ENCODE measurements around the gene CCL14.
"Not testable (repeated sequence)": the region's sequence is repeated elsewhere in the genome, so short reads cannot be mapped to it uniquely, and the experiment has no call there.

The CCL14 gene

GRCh38 chr17:35942588-35943186 lies 43.8 kb downstream of the CCL14 start:
- no peak overlapping the region for H3K4me3 Mint-ChIP-seq
- H3K4me1 Mint-ChIP-seq (ENCODE audit: low read depth) = peaks cover 9% of the 10 kb centered on the region
- peaks cover 4% of the 10 kb centered on the region for H3K9me3 Mint-ChIP-seq
- no peaks in the 10 kb centered on the region for H3K36me3 Mint-ChIP-seq (ENCODE audit: low read depth)
- no peak overlapping the region for H3K27ac Mint-ChIP-seq
- peaks cover 32% of the 10 kb centered on the region for H3K27me3 Mint-ChIP-seq (ENCODE audit: low read depth)

GRCh38 chr17:35938492-35938891 lies 48.0 kb downstream of the CCL14 start:
- not testable (repeated sequence) for H3K27ac Mint-ChIP-seq; H3K9me3 Mint-ChIP-seq; H3K4me1 Mint-ChIP-seq (ENCODE audit: low read depth); H3K36me3 Mint-ChIP-seq (ENCODE audit: low read depth); H3K4me3 Mint-ChIP-seq
- peaks cover 33% of the 10 kb centered on the region for H3K27me3 Mint-ChIP-seq (ENCODE audit: low read depth)

- no peaks in the 10 kb centered on the region for H3K36me3 Mint-ChIP-seq (ENCODE audit: low read depth)
- peaks cover 4% of the 10 kb centered on the region for H3K9me3 Mint-ChIP-seq
- peaks cover 17% of the 10 kb centered on the region for H3K27me3 Mint-ChIP-seq (ENCODE audit: low read depth)
- no peak overlapping the region for H3K4me3 Mint-ChIP-seq
- peaks cover 5% of the 10 kb centered on the region for H3K4me1 Mint-ChIP-seq (ENCODE audit: low read depth)
- H3K27ac Mint-ChIP-seq = no peak overlapping the region
Observed at GRCh38 chr17:35936063-35936462, 50.5 kb downstream of the CCL14 start.

DNA sequence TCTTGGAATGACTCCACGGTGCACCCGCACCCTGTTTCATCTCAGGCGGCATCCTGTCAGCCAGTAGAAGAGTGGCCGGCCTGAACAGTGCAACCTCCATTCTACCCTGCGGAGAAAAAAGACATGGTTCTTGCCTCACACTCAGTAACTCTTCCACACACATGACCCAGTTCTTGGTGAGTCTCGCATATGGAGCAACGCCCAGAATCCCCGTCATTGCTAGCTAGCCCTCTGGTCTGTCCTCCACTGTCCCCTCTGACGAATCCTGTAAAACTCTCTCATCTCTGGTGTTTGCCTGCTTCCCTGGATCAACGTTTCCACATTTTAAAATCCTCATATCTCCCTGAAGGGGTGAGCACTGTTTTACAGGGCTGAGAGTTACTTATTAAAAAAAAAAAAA lies 51.8 kb downstream of the CCL14 start:
- Mint-ChIP-seq H3K27ac (no peak overlapping the region), H3K36me3 (ENCODE audit: low read depth) (no peaks in the 10 kb centered on the region), H3K4me1 (ENCODE audit: low read depth) (peaks cover 16% of the 10 kb centered on the region), H3K27me3 (ENCODE audit: low read depth) (peaks cover 16% of the 10 kb centered on the region), H3K9me3 (peaks cover 4% of the 10 kb centered on the region), H3K4me3 (no peak overlapping the region)
